ENCODE measurements around the gene SSBP4.

The SSBP4 gene

GRCh38 chr19:18446145-18446810 is 27.1 kb downstream of the SSBP4 start:
- no peak for DNase-seq

GRCh38 chr19:18446811-18447359 is 27.7 kb downstream of the SSBP4 start:
- DNase-seq = no peak

- DNase-seq = no peak
Observed at GRCh38 chr19:18449552-18449951, 30.4 kb downstream of the SSBP4 start.

GRCh38 chr19:18450021-18450930 is 31.1 kb downstream of the SSBP4 start:
- DNase-seq = no peak

- DNase-seq = peak; percentile 82
Observed at GRCh38 chr19:18450931-18451836, 32.0 kb downstream of the SSBP4 start.

GRCh38 chr19:18452386-18452785 is 33.2 kb downstream of the SSBP4 start:
- no peak for DNase-seq

GRCh38 chr19:18453269-18454024 is 34.2 kb downstream of the SSBP4 start:
- no peak for DNase-seq

- no peak for DNase-seq
Observed at GRCh38 chr19:18456279-18456678, 37.1 kb downstream of the SSBP4 start.

GRCh38 chr19:18456974-18457373 is 37.8 kb downstream of the SSBP4 start:
- DNase-seq = no peak

GRCh38 chr19:18457483-18458331 is 38.5 kb downstream of the SSBP4 start:
- DNase-seq = no peak

GRCh38 chr19:18460900-18461299 is 41.7 kb downstream of the SSBP4 start:
- no peak for DNase-seq

GRCh38 chr19:18461471-18461870 is 42.3 kb downstream of the SSBP4 start:
- no peak for DNase-seq

GRCh38 chr19:18464646-18465045 is 45.4 kb downstream of the SSBP4 start:
- DNase-seq = no peak

- DNase-seq = no peak
Observed at GRCh38 chr19:18465214-18465963, 46.2 kb downstream of the SSBP4 start.

- no peak for DNase-seq
Observed at GRCh38 chr19:18465964-18466339, 46.8 kb downstream of the SSBP4 start.

- no peak for DNase-seq
Observed at GRCh38 chr19:18466354-18466753, 47.2 kb downstream of the SSBP4 start.

- DNase-seq = no peak
Observed at GRCh38 chr19:18467978-18468377, 48.8 kb downstream of the SSBP4 start.

GRCh38 chr19:18468517-18468916 is 49.3 kb downstream of the SSBP4 start:
- DNase-seq = no peak

- DNase-seq = peak; percentile 48
Observed at GRCh38 chr19:18469069-18469846, 50.1 kb downstream of the SSBP4 start.
